Limb (tissue), 2 donors: ENCODE results near the gene ZBTB9.
A peak's percentile ranks its signal among the peaks of the same experiment; 100 is the strongest.

Source experiments
- DNase-seq, 2 donors: peaks; one replicate each; pipeline ENCODE4 v3.0.0-alpha.2; 2016; ENCODE audit errors: extremely low spot score in 2 of 2

ZBTB9 gene, protein sequence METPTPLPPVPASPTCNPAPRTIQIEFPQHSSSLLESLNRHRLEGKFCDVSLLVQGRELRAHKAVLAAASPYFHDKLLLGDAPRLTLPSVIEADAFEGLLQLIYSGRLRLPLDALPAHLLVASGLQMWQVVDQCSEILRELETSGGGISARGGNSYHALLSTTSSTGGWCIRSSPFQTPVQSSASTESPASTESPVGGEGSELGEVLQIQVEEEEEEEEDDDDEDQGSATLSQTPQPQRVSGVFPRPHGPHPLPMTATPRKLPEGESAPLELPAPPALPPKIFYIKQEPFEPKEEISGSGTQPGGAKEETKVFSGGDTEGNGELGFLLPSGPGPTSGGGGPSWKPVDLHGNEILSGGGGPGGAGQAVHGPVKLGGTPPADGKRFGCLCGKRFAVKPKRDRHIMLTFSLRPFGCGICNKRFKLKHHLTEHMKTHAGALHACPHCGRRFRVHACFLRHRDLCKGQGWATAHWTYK

DNA sequence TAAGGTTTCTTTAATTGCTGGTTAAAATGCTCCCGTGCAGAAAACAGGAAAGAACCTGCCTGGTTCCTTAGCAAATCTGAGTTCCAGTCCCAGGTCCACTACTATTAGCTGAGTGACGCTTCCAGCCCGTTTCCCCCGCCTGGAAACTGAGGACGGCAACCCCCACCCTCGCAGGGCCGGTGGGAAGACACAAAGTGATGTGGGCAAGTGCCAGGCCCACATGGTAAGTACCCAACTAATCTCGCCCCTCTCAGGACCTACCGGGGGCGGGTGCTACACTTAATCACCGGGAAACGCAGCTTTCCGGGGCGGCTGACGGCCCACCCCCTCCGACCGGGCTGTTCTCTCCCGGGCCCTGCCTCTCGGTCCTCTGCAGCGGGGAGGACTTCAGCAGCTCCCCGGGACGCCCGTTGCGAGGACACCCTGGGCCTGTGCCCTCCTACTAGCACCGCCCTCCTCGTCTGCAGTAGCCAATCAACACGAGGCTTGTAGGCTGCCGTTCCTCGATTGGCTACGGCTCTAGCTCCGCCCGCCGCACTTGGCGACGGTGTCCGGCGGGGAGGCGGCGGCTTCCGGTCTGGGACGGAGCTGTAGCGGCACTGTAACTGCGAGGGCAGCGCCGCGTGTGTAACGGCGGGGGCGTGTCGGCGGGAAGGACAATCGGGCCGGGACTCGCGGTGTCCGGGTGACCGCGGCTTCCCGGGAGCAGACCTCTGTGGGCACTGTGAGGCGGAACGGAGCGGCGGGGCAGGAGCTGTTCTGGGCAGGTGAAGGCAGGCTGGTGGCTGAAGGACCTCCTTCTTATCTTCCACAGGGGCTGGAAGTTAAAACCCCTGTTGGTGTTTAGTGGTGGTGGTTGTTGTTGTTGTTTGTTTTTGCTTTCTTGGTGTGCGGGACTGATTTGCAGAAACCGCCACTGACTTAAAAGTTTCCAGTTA is at the start of gene ZBTB9:
ZBTB9 (plus strand) TSS at position 568 of the 938 bp plus-strand sequence. CDS start 525 bp downstream, outside the sequence.
- DNase-seq = peak; percentile 95 to 96

DNA sequence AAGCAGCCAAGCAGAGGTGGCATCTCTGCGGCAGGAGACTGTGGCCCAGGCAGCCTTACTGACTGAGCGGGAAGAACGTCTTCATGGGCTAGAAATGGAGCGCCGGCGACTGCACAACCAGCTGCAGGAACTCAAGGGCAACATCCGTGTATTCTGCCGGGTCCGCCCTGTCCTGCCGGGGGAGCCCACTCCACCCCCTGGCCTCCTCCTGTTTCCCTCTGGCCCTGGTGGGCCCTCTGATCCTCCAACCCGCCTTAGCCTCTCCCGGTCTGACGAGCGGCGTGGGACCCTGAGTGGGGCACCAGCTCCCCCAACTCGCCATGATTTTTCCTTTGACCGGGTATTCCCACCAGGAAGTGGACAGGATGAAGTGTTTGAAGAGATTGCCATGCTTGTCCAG is 49.5 kb upstream of the ZBTB9 start:
- DNase-seq = no peak

DNA sequence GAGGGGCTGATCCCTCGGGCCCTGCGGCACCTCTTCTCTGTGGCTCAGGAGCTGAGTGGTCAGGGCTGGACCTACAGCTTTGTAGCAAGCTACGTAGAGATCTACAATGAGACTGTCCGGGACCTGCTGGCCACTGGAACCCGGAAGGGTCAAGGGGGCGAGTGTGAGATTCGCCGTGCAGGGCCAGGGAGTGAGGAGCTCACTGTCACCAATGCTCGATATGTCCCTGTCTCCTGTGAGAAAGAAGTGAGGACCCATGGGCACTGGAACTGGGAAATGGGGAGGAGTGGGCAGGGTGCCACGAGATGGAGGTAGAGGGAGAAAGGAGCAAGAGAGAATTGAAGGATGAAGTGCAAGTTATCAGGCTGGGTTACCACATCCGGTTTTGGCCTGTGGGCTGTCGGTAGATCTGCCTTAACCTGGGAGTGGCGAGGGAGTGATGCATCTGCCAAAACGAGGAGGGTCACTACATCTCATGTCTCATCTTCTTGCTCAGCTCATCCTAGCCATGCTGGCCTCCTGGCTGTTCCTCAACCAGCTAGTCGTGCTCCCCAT is 48.9 kb upstream of the ZBTB9 start:
- DNase-seq = no peak

DNA sequence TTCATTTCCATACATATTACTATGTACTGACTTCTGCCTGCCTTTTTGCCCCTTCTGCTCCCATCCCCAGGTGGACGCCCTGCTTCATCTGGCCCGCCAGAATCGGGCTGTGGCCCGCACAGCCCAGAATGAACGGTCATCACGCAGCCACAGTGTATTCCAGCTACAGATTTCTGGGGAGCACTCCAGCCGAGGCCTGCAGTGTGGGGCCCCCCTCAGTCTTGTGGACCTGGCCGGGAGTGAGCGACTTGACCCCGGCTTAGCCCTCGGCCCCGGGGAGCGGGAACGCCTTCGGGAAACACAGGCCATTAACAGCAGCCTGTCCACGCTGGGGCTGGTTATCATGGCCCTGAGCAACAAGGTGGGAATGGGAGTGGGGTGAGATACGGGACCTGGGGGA is 48.2 kb upstream of the ZBTB9 start:
- DNase-seq = no peak

DNA sequence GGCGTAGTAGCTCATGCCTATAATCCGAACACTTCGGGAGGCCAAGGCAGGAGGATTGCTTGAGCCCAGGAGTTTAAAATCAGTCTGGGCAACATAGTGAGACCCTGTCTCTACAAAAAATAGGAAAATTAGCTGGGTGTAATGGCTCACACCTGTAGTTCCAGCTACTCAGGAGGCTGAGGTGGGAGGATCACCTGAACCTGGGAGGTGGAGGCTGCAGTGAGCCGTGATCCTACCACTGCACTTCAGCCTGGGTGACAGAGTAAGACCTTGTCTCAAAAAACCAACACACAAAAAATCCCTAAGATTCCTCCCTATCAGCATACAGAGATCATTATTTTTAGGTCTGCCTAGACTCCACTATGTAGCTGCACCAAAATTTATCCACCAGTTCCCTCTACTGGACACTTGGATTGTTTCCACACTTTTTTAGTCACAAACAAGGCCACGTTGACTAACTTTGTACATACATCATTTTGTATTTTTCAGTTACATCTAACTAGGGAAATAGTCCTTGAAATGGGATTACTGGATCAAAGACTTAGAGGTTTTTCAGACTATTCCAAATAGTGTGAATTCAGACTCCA is 47.2 kb upstream of the ZBTB9 start:
- DNase-seq = no peak

DNA sequence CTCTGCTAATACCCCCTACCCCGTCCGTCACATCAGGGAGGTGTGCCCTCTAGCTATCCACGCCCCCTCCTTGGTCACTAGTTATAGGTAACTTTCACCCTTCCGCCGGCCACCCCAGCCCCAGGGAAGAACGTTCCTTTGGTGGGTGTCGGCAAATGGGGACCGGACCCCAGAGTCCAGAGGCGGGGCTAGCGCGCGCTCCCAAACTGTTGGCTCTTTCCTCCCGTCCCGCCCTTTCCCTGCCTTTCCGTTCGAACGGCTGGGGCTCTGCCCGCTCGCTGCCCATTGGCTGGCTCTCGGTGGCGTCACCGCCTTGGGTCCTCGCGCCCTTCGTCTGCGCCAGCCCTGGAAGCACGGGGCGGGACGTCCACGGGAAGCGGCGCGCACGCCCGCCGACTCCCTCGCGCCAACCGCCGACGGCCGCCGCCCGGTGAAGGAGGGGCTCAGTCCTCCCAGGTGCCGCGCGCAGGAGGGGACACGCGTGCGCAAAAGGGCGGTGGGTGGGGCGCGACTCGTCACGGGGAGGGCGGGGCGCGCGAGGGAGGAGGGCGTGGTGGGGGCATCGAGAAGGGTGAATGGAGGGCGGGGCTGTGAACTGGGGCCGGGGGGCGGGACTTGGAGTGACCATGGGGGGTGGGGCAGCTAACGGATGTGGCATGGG is 44.2 kb upstream of the ZBTB9 start:
- peak; percentile 98 for DNase-seq

DNA sequence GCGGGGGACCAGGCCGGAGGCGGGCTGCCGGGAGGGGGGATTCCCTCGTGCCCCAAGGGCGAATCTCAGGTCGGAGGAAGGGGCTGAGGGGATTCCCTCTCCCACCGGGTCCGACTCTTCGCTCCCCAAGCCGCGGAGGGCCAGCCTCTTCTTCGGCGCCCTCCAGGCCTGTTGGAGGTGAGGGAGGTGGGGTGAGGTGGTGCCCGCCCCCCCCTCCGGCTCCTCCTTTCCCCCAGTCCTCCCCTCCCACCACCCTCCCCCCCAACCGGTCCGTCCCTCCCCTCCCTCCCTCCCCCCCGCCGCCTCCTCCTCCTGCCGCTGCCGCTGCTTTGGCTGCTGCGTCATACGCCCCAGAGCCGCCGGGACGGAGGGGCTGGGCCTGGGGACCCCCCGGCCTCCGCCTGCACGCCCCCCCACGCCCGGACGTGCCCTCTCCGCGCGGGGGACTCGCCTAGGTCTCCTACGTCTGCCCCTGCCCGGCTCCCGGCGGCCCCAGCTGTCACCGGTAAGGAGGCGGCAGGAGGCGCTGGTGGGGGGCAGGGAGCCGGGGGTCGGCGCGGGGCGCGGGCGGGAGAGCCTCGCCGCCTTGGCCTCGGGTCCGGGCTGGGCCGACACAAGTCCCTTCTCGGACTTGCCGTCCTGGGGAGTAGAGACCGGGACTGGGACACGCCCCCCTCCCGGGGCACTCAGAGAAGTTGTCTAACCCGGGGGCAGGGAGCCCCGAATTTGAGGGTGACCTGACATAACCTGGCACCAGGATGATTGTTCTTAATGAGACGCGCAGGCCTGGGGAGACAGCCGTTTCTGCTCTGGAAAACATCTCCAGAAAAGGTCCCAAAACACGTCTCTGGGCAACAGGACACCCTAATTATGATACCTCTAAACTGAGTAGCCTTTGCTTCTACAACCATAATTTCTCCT is 43.4 kb upstream of the ZBTB9 start, which contains the start of gene PHF1:
PHF1 (plus strand) TSS at position 304 of the 921 bp plus-strand sequence. CDS start 1,250 bp downstream, outside the sequence.
- DNase-seq = no peak

DNA sequence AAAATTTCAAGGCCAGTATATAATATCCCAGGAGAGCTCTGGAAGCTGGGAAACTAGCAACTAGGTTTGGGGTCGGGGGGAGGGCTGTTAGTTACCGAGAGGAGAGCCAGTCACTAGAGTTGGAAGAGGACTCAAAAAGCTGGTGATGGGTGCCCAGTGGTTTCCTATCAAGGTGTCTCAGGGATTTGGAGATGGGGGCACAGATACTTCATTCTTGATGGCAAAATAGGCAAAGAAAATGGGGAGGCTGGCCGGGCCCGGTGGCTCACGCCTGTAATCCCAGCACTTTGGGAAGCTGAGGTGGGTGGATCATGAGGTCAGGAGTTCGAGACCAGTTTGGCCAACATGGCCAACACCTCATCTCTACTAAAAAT is 42.8 kb upstream of the ZBTB9 start:
- no peak for DNase-seq

DNA sequence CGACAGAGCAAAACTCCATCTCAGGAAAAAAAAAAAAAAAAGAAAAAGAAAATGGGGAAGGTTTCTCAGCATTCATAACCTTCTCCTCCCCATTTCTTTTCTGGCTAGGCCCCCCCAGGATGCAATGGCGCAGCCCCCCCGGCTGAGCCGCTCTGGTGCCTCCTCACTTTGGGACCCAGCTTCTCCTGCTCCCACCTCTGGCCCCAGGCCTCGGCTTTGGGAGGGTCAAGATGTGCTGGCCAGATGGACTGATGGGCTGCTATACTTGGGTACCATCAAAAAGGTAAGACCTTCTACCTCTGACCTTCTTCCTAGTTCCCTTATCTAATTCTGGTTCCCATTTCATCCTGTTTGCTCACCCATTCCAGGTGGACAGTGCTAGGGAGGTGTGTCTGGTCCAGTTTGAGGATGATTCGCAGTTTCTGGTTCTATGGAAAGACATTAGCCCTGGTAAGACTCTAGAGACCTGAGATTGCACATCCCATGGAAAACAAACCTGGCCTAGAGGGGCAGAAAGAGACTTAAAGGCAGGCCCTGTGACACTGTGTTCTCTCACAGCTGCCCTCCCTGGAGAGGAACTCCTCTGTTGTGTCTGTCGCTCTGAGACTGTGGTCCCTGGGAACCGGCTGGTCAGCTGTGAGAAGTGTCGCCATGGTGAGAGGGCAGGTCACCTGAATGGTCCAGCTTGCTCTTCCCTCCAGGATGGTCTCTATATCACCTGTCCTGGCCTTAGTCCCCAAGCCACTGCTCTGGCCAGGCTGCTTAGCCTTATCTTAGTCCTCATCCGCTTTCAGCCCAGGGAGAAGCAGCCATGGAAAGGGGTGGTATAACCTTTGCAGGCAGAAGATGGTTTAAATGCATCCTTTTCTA is 42.0 kb upstream of the ZBTB9 start:
- DNase-seq = no peak

DNA sequence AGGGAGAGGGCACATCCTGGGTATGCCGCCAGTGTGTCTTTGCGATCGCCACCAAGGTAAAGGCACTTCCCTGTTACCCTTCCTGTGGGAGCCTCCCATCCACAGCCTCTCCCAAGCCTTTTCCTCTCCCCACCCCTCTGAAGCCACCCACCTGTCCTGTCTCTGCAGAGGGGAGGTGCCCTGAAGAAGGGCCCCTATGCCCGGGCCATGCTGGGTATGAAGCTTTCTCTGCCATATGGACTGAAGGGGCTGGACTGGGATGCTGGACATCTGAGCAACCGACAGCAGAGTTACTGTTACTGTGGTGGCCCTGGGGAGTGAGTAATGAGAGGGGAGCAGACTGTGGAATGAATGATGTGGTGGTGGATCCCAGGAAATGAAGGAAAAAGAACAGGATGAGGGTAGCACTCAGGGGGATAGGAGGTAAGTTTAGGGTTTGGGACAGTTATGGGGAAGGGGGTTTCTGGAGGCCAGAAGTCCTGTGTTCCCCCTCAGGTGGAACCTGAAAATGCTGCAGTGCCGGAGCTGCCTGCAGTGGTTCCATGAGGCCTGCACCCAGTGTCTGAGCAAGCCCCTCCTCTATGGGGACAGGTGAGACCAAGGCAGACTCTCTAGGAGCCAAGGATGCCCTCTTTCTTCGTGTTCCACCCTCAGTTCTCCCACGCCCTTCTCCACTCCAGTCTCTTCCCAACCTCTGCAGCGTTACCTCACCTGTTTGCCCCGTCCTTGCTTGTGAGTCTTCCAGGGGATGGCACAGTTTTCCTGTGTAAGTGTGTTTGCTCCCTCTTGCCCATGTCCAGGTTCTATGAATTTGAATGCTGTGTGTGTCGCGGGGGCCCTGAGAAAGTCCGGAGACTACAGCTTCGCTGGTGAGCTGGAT is 40.9 kb upstream of the ZBTB9 start:
- DNase-seq = no peak

DNA sequence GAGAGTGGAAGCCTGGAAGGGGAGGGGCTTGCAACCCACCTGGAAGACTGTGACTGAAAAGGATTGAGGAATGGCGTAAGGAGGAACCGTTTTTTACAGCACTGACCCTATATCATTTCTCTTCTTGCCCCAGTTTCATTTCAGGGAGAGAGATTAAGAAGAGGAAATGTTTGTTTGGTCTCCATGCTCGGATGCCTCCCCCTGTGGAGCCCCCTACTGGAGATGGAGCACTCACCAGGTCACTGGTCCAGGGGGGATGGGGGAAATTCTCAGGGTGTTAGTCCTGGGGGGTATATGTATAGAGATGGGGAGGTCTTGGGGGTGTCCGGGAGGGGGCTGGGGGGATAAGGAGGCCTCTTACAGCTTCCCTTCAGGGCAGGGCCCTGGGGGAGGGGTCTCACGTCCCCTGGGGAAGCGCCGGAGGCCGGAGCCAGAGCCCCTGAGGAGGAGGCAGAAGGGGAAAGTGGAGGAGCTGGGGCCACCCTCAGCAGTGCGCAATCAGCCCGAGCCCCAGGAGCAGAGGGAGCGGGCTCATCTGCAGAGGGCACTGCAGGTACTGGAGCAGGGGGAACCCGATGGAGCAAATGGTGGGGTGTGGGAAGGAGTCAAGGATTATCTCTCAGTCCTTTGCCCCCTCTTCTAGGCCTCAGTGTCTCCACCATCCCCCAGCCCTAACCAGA is 39.6 kb upstream of the ZBTB9 start:
- no peak for DNase-seq

DNA sequence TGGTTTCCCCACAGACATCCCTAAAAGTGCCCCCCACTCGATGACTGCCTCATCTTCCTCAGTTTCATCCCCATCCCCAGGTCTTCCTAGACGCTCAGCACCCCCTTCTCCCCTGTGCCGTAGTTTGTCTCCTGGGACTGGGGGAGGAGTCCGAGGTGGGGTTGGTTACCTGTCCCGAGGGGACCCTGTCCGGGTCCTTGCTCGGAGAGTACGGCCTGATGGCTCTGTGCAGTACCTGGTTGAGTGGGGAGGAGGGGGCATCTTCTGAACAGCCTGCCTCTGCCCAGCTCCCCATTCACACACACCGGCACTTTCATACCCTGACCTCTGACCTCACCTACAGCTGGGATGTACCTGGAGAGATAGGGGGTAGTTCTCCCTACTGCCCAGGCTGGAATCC is 38.5 kb upstream of the ZBTB9 start:
- DNase-seq = no peak

DNA sequence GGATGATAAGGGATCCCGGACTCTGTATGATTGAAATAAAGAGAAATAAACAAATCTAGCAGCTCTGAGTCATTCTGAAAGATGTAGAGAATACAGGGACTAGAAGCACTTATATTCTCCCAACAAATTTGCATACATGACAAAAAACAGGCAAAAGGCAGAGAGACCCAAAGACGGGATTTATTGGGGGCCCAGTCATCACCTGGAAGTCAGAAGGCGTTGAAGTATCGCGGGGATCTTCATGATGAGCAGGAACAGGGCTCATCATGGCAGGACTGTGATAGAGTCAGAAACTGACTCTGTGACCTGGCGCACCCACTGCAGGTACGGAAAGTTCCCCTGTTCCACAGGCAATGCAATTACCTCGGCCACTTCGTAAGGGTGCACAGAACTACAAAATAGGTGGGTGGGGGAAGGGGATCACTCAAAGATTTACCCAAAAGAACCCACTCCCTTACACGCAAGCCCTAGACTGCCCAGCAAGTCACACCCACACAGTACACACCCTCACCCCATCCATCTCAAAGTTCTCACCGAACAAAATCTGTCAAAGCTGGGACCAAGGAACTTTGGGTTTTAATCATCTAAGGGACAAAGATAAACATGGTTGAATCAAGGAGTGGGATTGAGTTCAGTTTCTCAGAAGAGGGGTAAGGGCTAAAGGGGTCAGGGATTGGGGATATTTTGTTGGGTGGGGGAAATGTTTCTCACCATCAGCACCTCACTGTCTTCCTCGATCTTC is 37.8 kb upstream of the ZBTB9 start:
- no peak for DNase-seq

DNA sequence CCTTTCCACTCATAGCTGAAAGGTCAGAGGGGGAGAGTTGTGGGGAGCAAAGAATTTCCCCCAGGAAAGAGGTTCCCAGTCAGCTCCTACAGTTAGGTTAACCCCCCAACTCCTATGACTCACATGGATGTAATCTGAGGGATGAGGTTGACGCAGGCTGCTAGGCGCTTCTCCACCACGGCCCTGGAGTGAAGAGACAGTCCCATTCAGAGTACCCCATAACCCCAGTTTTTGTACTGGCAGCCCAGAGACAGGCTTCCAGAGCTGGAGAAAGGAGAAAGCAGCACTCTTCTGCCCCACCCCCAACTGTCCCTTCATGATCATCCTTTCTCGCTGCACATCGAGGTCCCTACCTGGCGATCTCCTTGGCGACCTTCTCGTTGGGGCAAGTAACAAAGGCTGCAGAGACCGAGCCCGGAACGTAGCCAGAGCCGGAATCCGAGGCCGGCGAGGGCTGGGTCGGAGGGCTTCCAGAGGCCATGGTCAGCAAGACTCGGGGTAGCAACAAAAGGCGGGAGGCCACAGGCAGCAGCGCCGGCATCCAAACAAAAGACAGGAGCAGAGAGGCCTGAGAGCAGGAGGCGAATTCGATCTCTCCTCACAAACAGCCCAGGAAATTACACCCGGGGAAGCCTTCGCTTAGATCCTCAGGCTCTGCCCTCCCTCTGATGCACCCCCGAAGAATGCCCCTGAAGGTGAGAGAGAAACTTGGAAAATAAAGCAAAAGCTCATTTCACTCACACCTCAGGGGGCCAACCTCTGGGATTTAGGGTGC is 37.1 kb upstream of the ZBTB9 start:
- no peak for DNase-seq

DNA sequence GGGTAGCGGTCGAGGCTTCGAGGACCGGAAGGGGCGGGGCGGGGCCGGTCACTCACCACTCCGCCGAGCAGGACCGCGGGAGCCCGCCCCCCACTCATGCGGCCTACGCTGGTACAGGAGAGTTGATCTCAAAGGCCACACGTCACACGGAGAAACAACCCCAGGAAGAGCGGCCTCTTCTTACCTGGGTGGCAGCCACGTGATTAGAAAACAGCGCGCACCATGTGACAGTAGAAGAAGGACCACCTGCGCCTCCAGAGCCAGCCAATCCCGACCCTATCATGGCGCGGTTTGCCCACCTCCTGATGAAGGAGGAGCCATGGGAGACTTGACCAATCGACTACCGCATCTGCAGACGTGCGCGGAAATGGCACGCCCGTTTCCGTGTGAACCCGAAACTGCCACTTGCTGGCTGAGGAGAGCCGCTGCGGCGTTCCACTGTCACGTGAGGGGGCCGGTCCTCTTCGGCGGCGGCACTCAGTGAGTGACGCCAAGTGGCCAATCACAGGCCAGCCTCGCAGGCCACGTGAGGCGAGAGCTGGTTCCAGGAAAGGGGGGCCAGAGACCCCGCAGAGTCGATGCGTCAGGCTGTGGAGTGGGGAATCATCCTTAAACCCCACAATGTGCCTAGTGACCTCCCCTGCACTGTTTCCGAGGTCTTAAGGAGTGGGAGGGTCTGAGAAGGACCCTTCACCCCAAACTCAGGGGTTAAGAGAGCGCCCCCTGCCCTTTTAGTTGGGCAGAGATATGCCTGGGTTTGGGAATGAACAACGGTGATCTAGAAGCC is 36.3 kb upstream of the ZBTB9 start, which contains the start of gene CUTA:
CUTA (minus strand) TSS at position 205 of the 787 bp plus-strand sequence; CDS start at position 98, 107 bp downstream.
- DNase-seq = peak; percentile 99 to 100
